A549 treated with dexamethasone at 1 μM for 4 hours (cell line): ENCODE measurements around the gene AKAIN1. TPM values are rescaled to one million over a fixed set of nuclear protein-coding genes. Genes with fewer than 3 reads are reported as not detected.

ENCODE experiments used
- total RNA-seq: library from RNA; stranded (reverse); fragments of 200-300 nt; extraction: Qiagen RNA extraction; gene quantifications from 5 replicates; pipeline ENCODE4 v1.2.3, GENCODE V29; 2022

The AKAIN1 gene
- not detected in 5 replicates for total RNA-seq

DNA sequence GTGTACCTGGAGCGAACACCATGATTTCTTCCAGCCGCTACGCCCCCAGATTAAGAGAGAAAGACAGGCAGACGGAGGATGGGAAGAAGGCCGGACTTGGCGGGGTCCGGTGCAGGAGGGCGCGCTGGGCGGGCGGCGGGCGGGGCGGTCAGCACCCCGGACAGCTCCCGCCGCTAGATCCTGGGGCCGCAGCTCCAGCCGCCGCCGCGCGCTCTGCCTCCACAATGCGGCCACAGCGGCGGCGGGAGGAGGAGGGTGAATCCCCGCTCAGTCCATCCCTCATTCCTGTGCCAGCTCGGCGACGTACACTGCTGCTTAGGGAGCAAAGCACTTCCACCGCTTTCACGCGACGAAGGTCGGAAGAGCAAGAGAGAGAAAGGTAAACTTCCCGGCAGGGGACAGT lies at the start of gene AKAIN1:
TSS of gene AKAIN1 (minus strand) at position 226 of the 403 bp plus-strand sequence. CDS start at position 22, 204 bp downstream.

Other genes starting within 250 kb of the AKAIN1 start
- gene ZBTB14, start 98.5 kb upstream of the AKAIN1 start, total RNA-seq = 6.9 to 8.2 TPM (median 7.6 TPM) in 5 replicates